Measurements from ENCODE around the gene RPL35.
A peak's percentile ranks its signal among the peaks of the same experiment; 100 is the strongest.

RPL35 gene

GRCh38 chr9:124875501-124875900 is 13.7 kb upstream of the RPL35 start:
- no peak for DNase-seq (ENCODE audit: low spot score)

GRCh38 chr9:124873664-124874063 is 11.9 kb upstream of the RPL35 start:
- DNase-seq (ENCODE audit: low spot score), result peak; percentile 52

GRCh38 chr9:124871156-124871561 is 9.4 kb upstream of the RPL35 start:
- DNase-seq (ENCODE audit: low spot score), result no peak

- DNase-seq (ENCODE audit: low spot score), result no peak
Measured at GRCh38 chr9:124870723-124871122, 9.0 kb upstream of the RPL35 start.

GRCh38 chr9:124869986-124870560 is 8.3 kb upstream of the RPL35 start:
- DNase-seq (ENCODE audit: low spot score), result no peak

- DNase-seq (ENCODE audit: low spot score), result no peak
Measured at GRCh38 chr9:124869466-124869985, 7.8 kb upstream of the RPL35 start.

- peak; percentile 84 for DNase-seq (ENCODE audit: low spot score)
Measured at GRCh38 chr9:124868511-124869465, 7.0 kb upstream of the RPL35 start.

GRCh38 chr9:124863371-124863871 is 1.7 kb upstream of the RPL35 start:
- no peak for DNase-seq (ENCODE audit: low spot score)

GRCh38 chr9:124860582-124861341 is 995 bp downstream of the RPL35 start:
- no peak for DNase-seq (ENCODE audit: low spot score)

GRCh38 chr9:124859803-124860581 is 1.8 kb downstream of the RPL35 start:
- DNase-seq (ENCODE audit: low spot score), result no peak

GRCh38 chr9:124858330-124859046 is 3.3 kb downstream of the RPL35 start:
- DNase-seq (ENCODE audit: low spot score), result no peak

- DNase-seq (ENCODE audit: low spot score), result no peak
Measured at GRCh38 chr9:124857533-124858162, 4.1 kb downstream of the RPL35 start.

GRCh38 chr9:124855944-124856765 is 5.6 kb downstream of the RPL35 start:
- peak; percentile 78 for DNase-seq (ENCODE audit: low spot score)

GRCh38 chr9:124855566-124855943 is 6.2 kb downstream of the RPL35 start:
- DNase-seq (ENCODE audit: low spot score), result no peak

GRCh38 chr9:124854822-124855221 is 6.9 kb downstream of the RPL35 start:
- peak; percentile 33 for DNase-seq (ENCODE audit: low spot score)

GRCh38 chr9:124854161-124854560 is 7.6 kb downstream of the RPL35 start:
- no peak for DNase-seq (ENCODE audit: low spot score)

- DNase-seq (ENCODE audit: low spot score), result peak; percentile 31
Measured at GRCh38 chr9:124853605-124854143, 8.1 kb downstream of the RPL35 start.

GRCh38 chr9:124852829-124853531 is 8.8 kb downstream of the RPL35 start, which contains the start of gene WDR38:
Gene WDR38 (plus strand): TSS chr9:124853460. CDS start chr9:124853532, 72 bp downstream.
- peak; percentile 71 for DNase-seq (ENCODE audit: low spot score)

Data from cerebellar cortex (tissue), 1 donor.